Stimulated activated memory B cell treated with anti-CD40 and anti-IgM and Interleukin-4, amounts not matched to agents 10 μg/mL and 1 μg/mL and 100 μg/mL, for 72 hours (primary cell): ENCODE measurements around the gene COL9A2.

ENCODE experiments used
- ATAC-seq: fragments of 150-1000 bp; cut with Tn5 transposase; 2 replicates; pipeline ENCODE4 v1.10.0; 2021
- H3K27ac Mint-ChIP-seq: one replicate; pipeline ENCODE4 v1.8.0; 2022; ENCODE audit warnings: mild to moderate bottlenecking, mixed read lengths
- H3K27me3 Mint-ChIP-seq: one replicate; pipeline ENCODE4 v1.8.0; 2022; ENCODE audit warnings: mixed read lengths
- H3K36me3 Mint-ChIP-seq: one replicate; pipeline ENCODE4 v1.8.0; 2022; ENCODE audit warnings: mixed read lengths
- H3K4me1 Mint-ChIP-seq: one replicate; pipeline ENCODE4 v1.8.0; 2022; ENCODE audit warnings: mixed read lengths
- H3K4me3 Mint-ChIP-seq: one replicate; pipeline ENCODE4 v1.8.0; 2022; ENCODE audit warnings: mild to moderate bottlenecking, moderate library complexity, mixed read lengths
- H3K9me3 Mint-ChIP-seq: one replicate; pipeline ENCODE4 v1.8.0; 2022; ENCODE audit warnings: mixed read lengths

The COL9A2 gene

DNA sequence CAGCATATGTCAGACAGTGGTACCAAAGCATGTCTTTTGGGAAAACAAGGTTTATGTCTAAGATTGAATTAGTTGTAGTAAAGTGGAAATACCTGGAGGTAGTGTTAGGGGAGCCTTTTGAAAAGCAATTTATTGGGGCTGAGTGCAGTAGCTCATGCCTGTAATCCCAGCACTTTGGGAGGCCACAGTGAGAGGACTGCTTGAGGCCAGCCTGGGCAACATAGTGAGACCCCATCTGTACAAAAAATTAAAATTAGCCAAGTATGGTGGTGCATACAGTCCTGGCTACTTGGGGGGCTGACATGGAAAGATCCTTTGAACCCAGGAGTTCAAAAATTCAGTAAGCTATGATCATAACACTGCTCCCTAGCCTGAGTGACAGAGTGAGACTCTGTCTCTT lies 51.8 kb downstream of the COL9A2 start:
- Mint-ChIP-seq H3K9me3 (no peaks in the 10 kb centered on the region), H3K27me3 (no peaks in the 10 kb centered on the region), H3K4me1 (peaks cover 10% of the 10 kb centered on the region), H3K27ac (no peak overlapping the region), H3K36me3 (peaks cover 41% of the 10 kb centered on the region), H3K4me3 (no peak overlapping the region)
- no peak for ATAC-seq

DNA sequence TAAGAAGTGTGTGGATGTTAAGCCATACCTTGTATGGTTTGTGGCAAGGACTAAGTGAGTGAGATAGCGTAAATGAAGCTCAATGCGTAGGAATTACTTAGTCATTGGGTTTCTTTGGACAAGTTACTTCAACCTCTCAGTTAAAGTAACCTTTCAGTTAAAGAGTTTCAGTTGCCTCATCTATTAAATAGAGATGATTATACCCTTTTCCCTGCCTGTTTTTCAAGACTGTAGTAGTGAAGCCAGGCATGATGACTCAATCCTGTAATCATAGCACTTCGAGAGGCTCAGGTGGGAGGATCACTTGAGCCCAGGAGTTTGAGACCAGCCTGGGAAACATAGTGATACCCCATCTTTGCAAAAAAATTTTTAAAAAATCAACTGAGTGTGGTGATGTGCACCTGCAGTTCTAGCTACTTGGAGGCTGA lies 52.7 kb downstream of the COL9A2 start:
- Mint-ChIP-seq H3K36me3 (peaks cover 38% of the 10 kb centered on the region), H3K27ac (no peak overlapping the region)

DNA sequence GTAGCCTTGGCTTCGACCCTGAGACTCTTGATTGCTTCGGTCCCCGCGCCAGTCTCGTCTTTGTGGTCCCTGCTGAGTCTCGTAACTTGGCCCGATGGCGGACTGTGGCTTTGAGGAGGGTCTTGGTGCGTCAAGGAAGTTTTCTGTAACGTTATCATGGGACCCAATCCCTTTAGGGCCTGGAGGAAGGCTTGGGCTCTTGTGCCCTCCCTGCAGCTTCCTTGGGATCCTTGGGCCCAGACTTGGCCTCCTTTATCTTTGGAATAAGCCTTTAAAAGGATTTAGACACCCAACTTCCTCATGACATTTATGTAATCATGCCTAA lies 58.7 kb downstream of the COL9A2 start:
- H3K4me3 Mint-ChIP-seq: peak overlapping the region; percentile 96
- H3K27me3 Mint-ChIP-seq: no peaks in the 10 kb centered on the region
- H3K4me1 Mint-ChIP-seq: peaks cover 20% of the 10 kb centered on the region
- H3K9me3 Mint-ChIP-seq: no peaks in the 10 kb centered on the region
- ATAC-seq: no peak
- peak overlapping the region; percentile 96 for H3K27ac Mint-ChIP-seq
- peaks cover 42% of the 10 kb centered on the region for H3K36me3 Mint-ChIP-seq

More for the DNA sequence above, 52.7 kb downstream of the COL9A2 start:
- H3K9me3 Mint-ChIP-seq: no peaks in the 10 kb centered on the region
- peak; percentile 34 for ATAC-seq
- H3K27me3 Mint-ChIP-seq: no peaks in the 10 kb centered on the region
- peaks cover 10% of the 10 kb centered on the region for H3K4me1 Mint-ChIP-seq
- no peak overlapping the region for H3K4me3 Mint-ChIP-seq

DNA sequence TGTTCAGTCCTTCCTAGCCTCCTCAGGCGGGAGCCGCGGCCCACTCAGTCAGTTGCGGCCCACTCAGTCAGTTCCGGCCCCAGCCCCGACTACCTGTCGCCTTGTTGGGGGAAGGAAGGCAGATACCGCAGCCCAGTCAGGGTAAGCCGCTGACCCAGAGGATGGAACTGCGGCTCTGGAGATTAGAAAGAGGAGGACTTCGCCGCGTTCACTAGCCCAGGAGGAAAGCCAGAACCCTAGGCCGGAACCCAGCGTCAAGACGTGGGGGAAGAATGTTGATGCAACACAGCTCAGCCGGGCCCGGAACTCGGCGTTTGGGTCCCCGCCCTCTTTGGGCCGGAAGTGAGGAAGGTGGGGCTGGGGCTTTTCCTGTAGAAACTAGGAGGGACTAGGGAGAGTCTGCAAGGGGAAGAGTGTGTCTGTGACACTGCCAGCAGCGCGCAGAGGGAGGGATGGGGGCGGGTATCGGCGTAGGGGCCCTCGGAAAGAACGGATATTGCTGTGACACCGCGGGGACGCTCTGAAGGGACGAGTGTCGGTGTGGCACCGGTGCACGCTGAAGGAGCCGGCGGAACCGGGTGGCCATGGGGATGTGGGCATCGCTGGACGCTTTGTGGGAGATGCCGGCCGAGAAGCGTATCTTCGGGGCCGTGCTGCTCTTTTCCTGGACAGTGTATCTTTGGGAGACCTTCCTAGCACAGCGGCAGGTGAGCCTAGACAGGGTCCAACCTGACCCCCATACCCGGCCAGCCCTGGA lies 59.2 kb downstream of the COL9A2 start, which contains the start of gene ZMPSTE24:
Gene ZMPSTE24, plus strand, starts transcription at position 549 of the 757 bp plus-strand sequence. Its CDS starts 36 bp downstream, at position 585.
- Mint-ChIP-seq H3K36me3 (peaks cover 37% of the 10 kb centered on the region), H3K4me3 (peak within 1 kb of the TSS; percentile 96), H3K27ac (peak within 1 kb of the TSS; percentile 96), H3K4me1 (peaks cover 15% of the 10 kb centered on the region), H3K9me3 (no peaks in the 10 kb centered on the region), H3K27me3 (no peaks in the 10 kb centered on the region)
- peak; percentile 99 for ATAC-seq

DNA sequence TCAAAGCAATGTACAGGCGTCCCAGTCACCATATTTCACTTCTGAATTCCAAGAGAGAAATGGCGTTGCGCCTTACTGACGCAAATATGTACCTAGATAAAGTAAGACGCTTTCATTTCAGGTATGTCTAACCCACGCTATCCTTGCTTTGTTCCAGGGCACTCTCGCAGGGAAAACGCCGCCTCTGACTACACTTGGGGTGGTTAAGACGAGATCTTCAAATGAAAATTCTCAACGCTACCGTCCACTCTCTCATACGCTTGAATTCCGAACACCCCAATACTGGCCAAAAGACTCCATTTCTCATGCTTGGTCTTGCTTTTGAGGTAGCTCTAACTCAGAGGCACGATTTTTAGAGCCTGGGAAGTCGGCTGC lies 59.8 kb downstream of the COL9A2 start:
- Mint-ChIP-seq H3K9me3 (no peaks in the 10 kb centered on the region), H3K4me1 (peaks cover 10% of the 10 kb centered on the region), H3K36me3 (peaks cover 31% of the 10 kb centered on the region), H3K4me3 (peak overlapping the region; percentile 96), H3K27me3 (no peaks in the 10 kb centered on the region), H3K27ac (peak overlapping the region; percentile 96)
- peak; percentile 11 for ATAC-seq

DNA sequence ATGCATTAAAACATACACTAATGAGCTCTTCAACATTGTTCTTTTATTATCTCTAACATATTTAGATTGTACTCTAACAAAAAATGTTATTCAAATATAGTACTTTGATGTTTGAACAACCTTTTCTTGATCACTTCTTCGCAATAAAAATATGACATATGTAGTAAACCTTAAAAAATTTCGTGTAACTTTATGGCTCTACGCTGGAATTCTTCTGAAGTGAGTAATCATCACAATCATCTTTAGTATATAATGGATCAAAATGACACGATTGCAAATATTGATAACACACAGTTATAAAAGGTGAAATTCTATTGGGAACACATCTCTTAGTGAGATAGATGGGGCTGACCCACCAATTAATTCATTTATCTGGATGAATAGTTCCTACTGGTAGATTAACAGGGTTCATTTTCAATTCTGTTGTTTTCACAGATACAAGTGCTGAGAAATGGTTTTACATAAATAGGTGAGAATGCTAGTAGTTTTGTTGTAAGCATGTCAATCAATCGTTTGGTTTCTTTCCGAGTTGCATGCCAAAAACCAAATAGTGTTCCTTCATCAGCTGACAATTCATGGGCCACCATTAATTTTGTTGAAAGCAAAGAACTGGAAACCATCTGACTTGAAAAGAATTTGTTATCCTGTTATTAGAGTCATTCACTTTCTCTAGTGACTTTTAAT lies 60.5 kb downstream of the COL9A2 start:
- peaks cover 10% of the 10 kb centered on the region for H3K4me1 Mint-ChIP-seq
- H3K27ac Mint-ChIP-seq: peak overlapping the region; percentile 96
- peak overlapping the region; percentile 96 for H3K4me3 Mint-ChIP-seq
- no peaks in the 10 kb centered on the region for H3K9me3 Mint-ChIP-seq
- peaks cover 24% of the 10 kb centered on the region for H3K36me3 Mint-ChIP-seq
- no peaks in the 10 kb centered on the region for H3K27me3 Mint-ChIP-seq
- no peak for ATAC-seq

DNA sequence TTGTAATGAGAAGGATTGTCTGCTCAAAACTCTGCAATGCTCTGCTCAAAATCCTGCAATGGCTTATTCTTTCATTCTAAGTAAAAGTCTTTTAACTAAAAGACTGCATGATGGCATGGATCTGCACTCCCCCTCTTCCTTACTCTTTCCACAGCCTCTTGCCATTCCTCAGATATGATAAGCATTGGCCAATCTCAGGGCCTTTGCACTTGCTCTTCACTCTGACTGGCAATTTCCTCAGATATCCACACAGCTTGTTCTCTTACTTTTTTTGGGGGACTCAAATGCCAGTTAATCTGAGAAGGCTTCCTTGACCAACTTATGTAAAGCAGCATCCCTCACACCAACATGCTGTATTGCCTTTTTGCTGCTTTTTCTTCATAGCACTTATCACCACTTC lies 61.9 kb downstream of the COL9A2 start:
- H3K9me3 Mint-ChIP-seq: no peaks in the 10 kb centered on the region
- H3K27ac Mint-ChIP-seq: no peak overlapping the region
- ATAC-seq: no peak
- H3K27me3 Mint-ChIP-seq: no peaks in the 10 kb centered on the region
- H3K4me3 Mint-ChIP-seq: no peak overlapping the region
- peaks cover 11% of the 10 kb centered on the region for H3K36me3 Mint-ChIP-seq
- peaks cover 10% of the 10 kb centered on the region for H3K4me1 Mint-ChIP-seq

DNA sequence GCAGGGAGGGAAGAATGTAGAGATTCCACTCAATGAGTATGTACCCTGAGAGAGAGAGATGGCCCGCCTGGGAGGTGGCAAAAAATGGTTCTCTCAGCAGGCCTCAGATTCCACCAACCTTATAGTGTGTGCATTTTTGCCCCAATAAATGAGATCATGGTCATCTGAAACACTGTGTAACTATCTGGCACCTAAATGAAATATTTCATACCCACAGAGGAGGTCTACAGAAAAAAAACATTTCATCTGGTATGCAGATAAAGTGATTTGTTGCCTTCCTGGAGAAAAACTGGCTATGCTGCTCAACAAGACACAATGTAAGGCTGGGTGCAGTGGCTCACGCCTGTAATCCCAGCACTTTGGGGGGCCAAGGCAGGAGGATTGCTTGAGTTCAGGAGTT lies 64.5 kb downstream of the COL9A2 start:
- H3K27ac Mint-ChIP-seq: no peak overlapping the region
- peaks cover 10% of the 10 kb centered on the region for H3K4me1 Mint-ChIP-seq
- ATAC-seq: no peak
- H3K27me3 Mint-ChIP-seq: no peaks in the 10 kb centered on the region
- H3K36me3 Mint-ChIP-seq: peaks cover 9% of the 10 kb centered on the region
- no peaks in the 10 kb centered on the region for H3K9me3 Mint-ChIP-seq
- no peak overlapping the region for H3K4me3 Mint-ChIP-seq

DNA sequence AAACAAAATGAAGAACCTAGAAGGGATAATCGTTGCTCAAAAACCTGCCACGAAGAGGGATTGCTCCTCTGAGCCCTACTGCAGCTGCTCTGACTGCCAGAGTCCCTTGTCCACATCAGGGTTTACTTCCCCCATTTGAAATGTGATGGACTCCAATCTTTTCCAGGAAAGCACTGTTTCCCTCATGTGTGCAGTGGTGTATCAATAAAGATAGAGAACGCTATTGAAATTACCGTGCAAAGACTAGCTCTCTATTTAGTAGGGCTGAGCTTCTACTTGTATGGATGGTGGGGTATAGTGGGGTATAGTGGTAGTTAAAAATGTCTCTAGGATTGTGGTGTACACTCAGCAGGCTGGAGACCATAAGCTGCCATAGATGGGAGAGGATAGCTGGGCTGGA lies 65.6 kb downstream of the COL9A2 start:
- Mint-ChIP-seq H3K36me3 (peaks cover 9% of the 10 kb centered on the region), H3K4me1 (peaks cover 10% of the 10 kb centered on the region), H3K4me3 (no peak overlapping the region), H3K27me3 (no peaks in the 10 kb centered on the region), H3K9me3 (no peaks in the 10 kb centered on the region), H3K27ac (no peak overlapping the region)
- ATAC-seq: no peak
